MV-4-11 (cell line): ENCODE results near the gene ELAVL3.

Experiments used
- DNase-seq: peaks from one replicate; lab custom pipeline; 2025; lab: John Stamatoyannopoulos, UW

The ELAVL3 gene

DNA sequence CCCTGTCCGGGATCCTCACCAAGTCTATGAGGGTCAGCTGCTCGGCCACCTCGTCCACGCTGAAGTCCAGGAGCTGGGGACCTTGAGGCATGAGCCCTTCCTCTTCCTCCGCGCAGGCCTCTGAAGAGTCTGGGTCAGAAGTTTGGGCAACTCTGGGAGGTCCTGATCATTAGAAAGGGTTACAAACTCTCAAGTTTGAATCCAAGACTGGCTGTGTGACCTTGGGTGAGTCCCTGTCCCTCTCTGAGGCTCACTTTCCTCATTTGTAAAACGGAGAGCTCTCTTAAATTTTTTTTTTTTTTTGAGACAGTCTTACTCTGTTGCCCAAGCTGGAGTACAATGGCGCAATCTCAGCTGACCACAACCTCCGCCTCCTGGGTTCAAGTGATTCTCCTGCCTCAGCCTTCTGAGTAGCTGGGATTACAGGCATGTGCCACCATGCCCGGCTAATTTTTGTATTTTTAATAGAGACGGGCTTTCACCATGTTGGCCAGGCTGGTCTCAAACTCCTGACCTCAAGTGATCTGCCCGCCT, 74.1 kb downstream of the ELAVL3 start:
- DNase-seq = peak; percentile 68

- DNase-seq = no peak
These were observed 74.8 kb downstream of the ELAVL3 start for GRCh38 chr19:11405846-11406643.

DNA sequence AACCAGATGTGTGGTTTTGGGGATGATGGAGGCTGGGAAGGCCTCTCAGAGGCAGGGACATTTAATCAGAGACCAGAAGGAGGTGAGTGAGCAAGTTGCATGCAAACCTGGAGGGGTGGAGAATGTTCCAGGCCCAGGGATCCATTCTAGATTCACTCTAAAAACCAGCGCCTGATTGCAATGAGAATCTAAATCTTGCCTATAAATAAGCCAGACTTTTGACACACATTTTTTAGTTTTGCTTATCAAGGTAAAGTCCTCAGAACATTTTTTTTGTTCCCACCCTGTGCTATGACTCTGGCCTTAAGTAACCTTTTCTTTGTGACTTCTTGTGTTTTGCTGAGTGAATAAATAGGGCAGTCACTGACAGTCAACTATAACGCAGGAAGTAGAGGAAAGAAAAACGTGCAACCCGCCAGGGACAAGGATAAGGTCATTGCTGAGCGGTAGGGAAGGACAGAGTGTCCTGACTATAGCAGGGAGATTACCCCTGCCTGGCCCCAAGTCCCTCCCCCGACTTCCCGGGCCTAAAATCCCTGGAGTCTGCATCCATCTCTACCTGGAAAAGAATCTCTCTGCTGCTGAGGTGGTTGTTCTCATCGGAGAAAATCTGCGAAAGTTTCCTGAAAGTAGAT, 76.1 kb downstream of the ELAVL3 start:
- DNase-seq = no peak

DNA sequence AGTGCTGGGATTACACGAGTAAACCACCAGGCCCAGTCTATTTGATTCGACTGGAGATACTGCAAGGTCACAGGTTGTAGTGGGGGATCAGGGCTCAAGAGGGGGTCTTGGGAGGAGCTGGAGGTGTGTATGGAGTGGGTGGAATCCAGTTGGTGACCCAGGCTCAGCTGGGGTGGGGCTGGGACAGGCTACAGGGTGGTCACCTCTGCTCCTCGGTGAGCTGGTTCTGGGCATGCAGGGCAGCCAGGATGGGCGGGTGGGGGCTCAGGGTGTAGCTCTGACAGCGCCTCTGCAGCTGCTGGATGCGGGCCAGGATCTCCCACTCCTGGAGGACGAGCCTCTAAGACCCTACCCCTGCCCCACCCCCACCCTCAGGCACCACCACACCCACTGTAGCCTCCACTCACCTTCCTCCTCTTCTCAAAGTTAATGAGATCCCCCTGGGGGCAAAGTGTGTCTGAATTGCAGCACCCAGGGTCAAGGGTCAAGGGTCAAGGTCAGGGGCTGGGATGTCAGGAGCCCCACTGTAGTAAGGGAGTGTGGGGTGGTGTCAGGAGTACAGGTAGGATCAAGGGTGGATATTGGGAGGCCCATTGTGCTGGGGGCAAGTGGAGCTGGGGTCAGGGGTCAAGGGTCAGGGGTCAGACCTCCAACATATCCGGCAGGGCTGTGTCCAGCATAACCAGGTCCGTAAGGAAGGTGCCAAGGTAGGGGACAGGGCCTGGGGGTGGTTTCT, 78.9 kb downstream of the ELAVL3 start:
- DNase-seq = no peak
